ENCODE measurements around the gene EPAS1. TPM values are rescaled to one million over a fixed set of nuclear protein-coding genes. Genes with fewer than 3 reads are reported as not detected.

The EPAS1 gene
- total RNA-seq, 1 donor from 2014 or later = 31.5 TPM

Small RNA genes lying within 50 kb of the gene (small RNA-seq; reads per million reads assigned to genes)
- gene RF00017 (ENCODE audit: low replicate concordance) = not detected

Other genes with a start within 250 kb of the EPAS1 start
- gene TMEM247, start 182.2 kb downstream of the EPAS1 start, total RNA-seq = not detected
- 52.1 TPM for gene RHOQ, start 245.1 kb downstream of the EPAS1 start, total RNA-seq
- gene ATP6V1E2, start 245.2 kb downstream of the EPAS1 start, total RNA-seq = 3.9 TPM

All from skin of body (tissue), 2 donors.